PC-9 (cell line): ENCODE results near the gene TMEM80. TPM values are rescaled to one million over a fixed set of nuclear protein-coding genes. Genes with fewer than 3 reads are reported as not detected.

ENCODE experiments used
- BruUV-seq: library from RNA; stranded (reverse); fragments of 400-500 nt; replicated peaks from 2 replicates; lab custom pipeline; 2021; lab: Mats Ljungman, UMichigan
- CTCF ChIA-PET: fragments of 300-600 bp; sonication (Branson Sonifier 250); formaldehyde crosslinking; loops from one replicate; lab custom pipeline; 2022; ENCODE audit warnings: antibody characterized with exemption; lab: Charles Lee
- POLR2A ChIA-PET: fragments of 300-600 bp; sonication (Branson Sonifier 250); formaldehyde crosslinking; loops from one replicate; lab custom pipeline; 2022; ENCODE audit warnings: antibody characterized with exemption; ENCODE audit not compliant: unreplicated experiment; lab: Charles Lee
- DNase-seq, 2 experiments: peaks; one replicate each; pipeline versions ENCODE4 v3.0.0 to v3.0.0-alpha.2; 2015 to 2022; ENCODE audit warnings: mixed read lengths in 1 of 2
- H2AFZ ChIP-seq: fragments of 200-600 bp; sonication (generic); 2 replicates; pipeline ENCODE4 v1.8.1; 2017; ENCODE audit warnings: antibody characterized with exemption
- H3F3A ChIP-seq: fragments of 200-600 bp; sonication (generic); 2 replicates; pipeline ENCODE4 v1.8.1; 2017; ENCODE audit warnings: antibody characterized with exemption, mild to moderate bottlenecking, low read depth; ENCODE audit not compliant: insufficient read depth
- H3K27ac ChIP-seq: fragments of 200-600 bp; sonication (generic); 2 replicates; pipeline ENCODE4 v1.6.1; 2016; ENCODE audit warnings: mixed run types
- H3K27me3 ChIP-seq: fragments of 200-600 bp; sonication (generic); 2 replicates; pipeline ENCODE4 v1.6.1; 2016; ENCODE audit warnings: low read depth, mixed run types; ENCODE audit not compliant: insufficient read depth
- H3K36me3 ChIP-seq: fragments of 200-600 bp; sonication (generic); 2 replicates; pipeline ENCODE4 v1.6.1; 2016; ENCODE audit warnings: low read depth, mixed run types
- H3K4me1 ChIP-seq: fragments of 200-600 bp; sonication (generic); replicated peaks from 2 replicates; pipeline ENCODE4 v1.6.1; 2016; ENCODE audit warnings: mixed run types; ENCODE audit not compliant: insufficient read depth
- H3K4me2 ChIP-seq: fragments of 200-600 bp; sonication (generic); 2 replicates; pipeline ENCODE4 v1.6.1; 2017; ENCODE audit warnings: mixed run types
- H3K4me3 ChIP-seq: fragments of 200-600 bp; sonication (generic); 2 replicates; pipeline ENCODE4 v1.6.1; 2016; ENCODE audit warnings: mixed run types
- H3K79me2 ChIP-seq: fragments of 200-600 bp; sonication (generic); 2 replicates; pipeline ENCODE4 v1.6.1; 2017; ENCODE audit warnings: low read depth, mixed run types
- H3K9me2 ChIP-seq: fragments of 200-600 bp; sonication (generic); 2 replicates; pipeline ENCODE4 v1.8.1; 2017; ENCODE audit warnings: mild to moderate bottlenecking; ENCODE audit not compliant: insufficient read depth
- H3K9me3 ChIP-seq: fragments of 200-600 bp; sonication (generic); 2 replicates; pipeline ENCODE4 v1.8.1; 2016; ENCODE audit warnings: low read depth; ENCODE audit not compliant: insufficient read depth
- H4K20me1 ChIP-seq: fragments of 200-600 bp; sonication (generic); 2 replicates; pipeline ENCODE4 v1.8.1; 2017; ENCODE audit not compliant: insufficient read depth
- EZH2 ChIP-seq: fragments of 200-600 bp; sonication (generic); IDR thresholded peaks from 2 replicates; pipeline ENCODE4 v1.8.0; 2017; ENCODE audit warnings: antibody characterized with exemption, low read depth
- intact Hi-C: fragments of 100-400 bp; cut with micrococcal nuclease; formaldehyde crosslinking; loops from one replicate; pipeline ENCODE4 v1.10.0; 2022; ENCODE audit not compliant: unreplicated experiment
- total RNA-seq: library from RNA; stranded (reverse); gene quantifications from 2 replicates; pipeline ENCODE4 v1.2.3, GENCODE V29; 2021
- TF ChIP-seq, protein P1 (sequence below): fragments of 200-600 bp; sonication (generic); conservative IDR thresholded peaks from 2 replicates; pipeline ENCODE4 v1.6.1; 2017; ENCODE audit warnings: mixed run types, antibody characterized with exemption, mild to moderate bottlenecking, moderate library complexity

TMEM80 gene
- total RNA-seq, 1 experiment from 2014 or later: 36.6 TPM

DNA sequence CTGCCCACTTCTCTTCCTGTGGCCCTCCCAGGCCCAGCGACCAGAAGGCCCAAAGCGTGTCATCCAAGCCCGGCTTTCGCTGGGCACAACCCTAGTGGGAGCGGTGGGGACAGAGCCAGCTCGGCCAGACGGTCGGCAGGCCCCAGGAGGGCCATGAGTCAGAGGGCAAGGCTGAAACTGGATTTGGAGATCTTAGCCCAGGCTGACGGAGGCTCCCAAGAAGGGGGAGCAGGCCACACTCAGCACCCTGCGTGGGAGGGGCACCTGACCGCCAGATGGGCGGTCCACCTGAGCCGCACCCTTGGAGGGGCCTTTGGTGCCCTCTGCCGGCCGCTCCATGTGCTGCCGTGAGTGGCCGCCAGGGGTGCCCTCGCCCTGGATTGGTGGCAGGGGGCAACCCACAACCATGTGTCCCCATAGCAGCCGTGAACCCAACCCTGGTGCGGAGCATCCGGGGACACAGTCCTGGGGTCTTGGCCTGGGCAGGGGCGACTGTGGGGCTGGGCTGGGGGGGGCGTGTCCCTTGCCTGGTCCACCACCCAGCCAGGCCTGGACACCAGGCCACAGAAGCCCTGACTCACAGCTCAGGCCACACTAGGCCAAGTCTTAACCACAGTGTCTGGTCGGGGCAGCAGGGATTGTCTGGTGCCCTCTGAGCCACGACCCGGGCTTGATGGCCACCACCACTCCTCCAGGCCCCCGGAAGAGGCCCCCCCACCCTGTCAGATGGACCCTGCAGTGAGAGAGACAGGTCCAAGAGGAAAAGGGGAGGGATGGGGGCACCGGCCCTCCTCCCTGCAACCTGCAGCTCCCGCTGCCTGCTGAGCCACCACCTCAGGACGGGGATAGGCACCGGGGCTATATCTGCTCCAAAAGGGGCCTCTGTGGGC lies 32.5 kb downstream of the TMEM80 start:
- Histone ChIP-seq H4K20me1 (no peaks in the 10 kb centered on the region), H3K9me3 (no peaks in the 10 kb centered on the region), H3K36me3 (no peaks in the 10 kb centered on the region), H3K27ac (peak overlapping the region; percentile 91), H2AFZ (no peak overlapping the region), H3K4me2 (peak overlapping the region; percentile 90), H3F3A (peaks cover 16% of the 10 kb centered on the region), H3K27me3 (no peaks in the 10 kb centered on the region), H3K9me2 (no peaks in the 10 kb centered on the region), H3K4me3 (peak overlapping the region; percentile 58; the same call in 1 of the 2 replicates), H3K4me1 (peaks cover 31% of the 10 kb centered on the region), H3K79me2 (0 out of 2 replicates have a peak, but pooled peaks cover 4% of the 10 kb centered on the region)
- peak; percentile 91 to 94 for DNase-seq
- intact Hi-C loops: loop anchor here (1.0 to 10.0 kb wide), 5 partner anchors 19 to 163 kb away; partner anchors contain the start of genes LMNTD2, RASSF7 and TALDO1
- TF ChIP-seq, protein P1, sequence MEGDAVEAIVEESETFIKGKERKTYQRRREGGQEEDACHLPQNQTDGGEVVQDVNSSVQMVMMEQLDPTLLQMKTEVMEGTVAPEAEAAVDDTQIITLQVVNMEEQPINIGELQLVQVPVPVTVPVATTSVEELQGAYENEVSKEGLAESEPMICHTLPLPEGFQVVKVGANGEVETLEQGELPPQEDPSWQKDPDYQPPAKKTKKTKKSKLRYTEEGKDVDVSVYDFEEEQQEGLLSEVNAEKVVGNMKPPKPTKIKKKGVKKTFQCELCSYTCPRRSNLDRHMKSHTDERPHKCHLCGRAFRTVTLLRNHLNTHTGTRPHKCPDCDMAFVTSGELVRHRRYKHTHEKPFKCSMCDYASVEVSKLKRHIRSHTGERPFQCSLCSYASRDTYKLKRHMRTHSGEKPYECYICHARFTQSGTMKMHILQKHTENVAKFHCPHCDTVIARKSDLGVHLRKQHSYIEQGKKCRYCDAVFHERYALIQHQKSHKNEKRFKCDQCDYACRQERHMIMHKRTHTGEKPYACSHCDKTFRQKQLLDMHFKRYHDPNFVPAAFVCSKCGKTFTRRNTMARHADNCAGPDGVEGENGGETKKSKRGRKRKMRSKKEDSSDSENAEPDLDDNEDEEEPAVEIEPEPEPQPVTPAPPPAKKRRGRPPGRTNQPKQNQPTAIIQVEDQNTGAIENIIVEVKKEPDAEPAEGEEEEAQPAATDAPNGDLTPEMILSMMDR: peak; percentile 88
- TF ChIP-seq EZH2: no peak
- BruUV-seq: no TSS peak
- ChIA-PET POLR2A (interaction anchor here (0.6 kb wide), 1 partner anchor 21 kb away, joined by 3 read pairs; no protein-coding TSS in a partner anchor), CTCF (interaction anchor here (0.6 to 1.0 kb wide), 3 partner anchors 9 to 35 kb away, joined by 3 to 7 read pairs (median 7); no protein-coding TSS in a partner anchor)

DNA sequence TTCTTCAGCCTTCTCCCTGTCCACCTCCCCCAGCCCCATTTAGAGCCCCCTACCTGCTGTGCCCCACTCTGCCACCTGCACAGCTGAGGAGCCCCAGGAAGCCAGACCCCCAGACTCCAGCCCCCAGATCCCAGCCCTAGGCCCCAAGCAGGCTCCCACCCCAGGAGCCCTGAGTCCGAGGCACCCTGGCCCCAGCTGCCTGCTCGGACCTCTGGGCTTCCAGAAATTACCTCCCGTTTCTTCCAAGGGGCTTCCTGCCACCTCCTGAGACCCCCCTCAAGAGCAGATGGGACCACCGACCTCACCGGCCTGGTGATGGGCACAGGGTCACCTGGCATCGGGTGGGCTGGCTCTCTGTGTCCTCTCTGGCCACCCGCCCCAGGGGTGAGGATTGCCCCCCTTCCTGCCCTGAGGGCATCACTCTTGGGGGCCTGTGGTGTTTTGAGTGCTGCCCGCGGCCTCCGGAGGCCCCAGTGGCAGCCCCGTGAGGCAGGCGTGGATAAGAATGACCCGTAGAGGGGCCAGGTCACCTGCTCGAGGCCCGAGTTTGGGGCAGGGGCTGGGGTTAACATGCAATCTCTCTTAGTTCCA lies 33.4 kb downstream of the TMEM80 start:
- BruUV-seq: no TSS peak
- no peaks in the 10 kb centered on the region for H3K27me3 ChIP-seq
- POLR2A ChIA-PET: no interaction called here

More for the DNA sequence above, 33.4 kb downstream of the TMEM80 start:
- H3K4me3 ChIP-seq: no peak overlapping the region
- no peaks in the 10 kb centered on the region for H4K20me1 ChIP-seq
- H3K9me2 ChIP-seq: no peaks in the 10 kb centered on the region
- 0 out of 2 replicates have a peak, but pooled peaks cover 4% of the 10 kb centered on the region for H3K79me2 ChIP-seq
- DNase-seq: no peak
- intact Hi-C loops: loop anchor here (1.0 to 10.0 kb wide), 4 partner anchors 18 to 164 kb away; partner anchors contain the start of genes LMNTD2, RASSF7 and TALDO1
- H3K4me1 ChIP-seq: peaks cover 31% of the 10 kb centered on the region
- peak overlapping the region; percentile 91 for H3K27ac ChIP-seq
- H3K36me3 ChIP-seq: no peaks in the 10 kb centered on the region
- CTCF ChIA-PET: interaction anchor here (0.6 kb wide), 1 partner anchor 8 kb away, joined by 3 read pairs; no protein-coding TSS in a partner anchor
- H3K9me3 ChIP-seq: no peaks in the 10 kb centered on the region
- H2AFZ ChIP-seq: no peak overlapping the region
- H3F3A ChIP-seq: peaks cover 16% of the 10 kb centered on the region
- H3K4me2 ChIP-seq: 0 out of 2 replicates have a peak overlapping the region, but pooled peaks have one; percentile 4
- TF ChIP-seq, protein P1: no peak
- no peak for TF ChIP-seq EZH2
